ENCODE data around the gene BAG5.
A peak's percentile ranks its signal among the peaks of the same experiment; 100 is the strongest.

The BAG5 gene

DNA sequence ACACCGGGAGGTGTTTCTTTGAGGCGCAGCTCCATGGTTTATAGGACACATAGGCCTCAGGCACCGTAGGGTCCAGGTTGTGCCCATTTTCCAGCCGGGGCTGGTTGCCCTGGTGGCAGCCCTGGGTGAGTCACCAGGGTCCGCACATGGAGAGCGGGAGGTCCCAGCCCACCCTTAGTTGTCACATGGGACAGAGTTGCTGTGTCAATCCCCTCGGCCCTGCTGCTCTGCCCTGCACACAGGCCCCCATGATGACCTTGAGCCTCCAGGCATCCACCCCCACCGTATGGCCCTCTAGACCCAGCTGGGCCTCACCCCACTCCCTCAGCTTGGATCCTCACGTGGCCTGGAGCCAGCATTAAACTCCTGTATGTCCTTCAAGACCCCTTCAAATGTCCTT is 25.8 kb downstream of the BAG5 start:
- Mint-ChIP-seq H3K4me3 (no peak overlapping the region), H3K36me3 (ENCODE audit: low read depth) (peaks cover 3% of the 10 kb centered on the region), H3K9me3 (no peaks in the 10 kb centered on the region), H3K27me3 (no peaks in the 10 kb centered on the region), H3K4me1 (ENCODE audit: low read depth) (peaks cover under 1% of the 10 kb centered on the region), H3K27ac (no peak overlapping the region)

DNA sequence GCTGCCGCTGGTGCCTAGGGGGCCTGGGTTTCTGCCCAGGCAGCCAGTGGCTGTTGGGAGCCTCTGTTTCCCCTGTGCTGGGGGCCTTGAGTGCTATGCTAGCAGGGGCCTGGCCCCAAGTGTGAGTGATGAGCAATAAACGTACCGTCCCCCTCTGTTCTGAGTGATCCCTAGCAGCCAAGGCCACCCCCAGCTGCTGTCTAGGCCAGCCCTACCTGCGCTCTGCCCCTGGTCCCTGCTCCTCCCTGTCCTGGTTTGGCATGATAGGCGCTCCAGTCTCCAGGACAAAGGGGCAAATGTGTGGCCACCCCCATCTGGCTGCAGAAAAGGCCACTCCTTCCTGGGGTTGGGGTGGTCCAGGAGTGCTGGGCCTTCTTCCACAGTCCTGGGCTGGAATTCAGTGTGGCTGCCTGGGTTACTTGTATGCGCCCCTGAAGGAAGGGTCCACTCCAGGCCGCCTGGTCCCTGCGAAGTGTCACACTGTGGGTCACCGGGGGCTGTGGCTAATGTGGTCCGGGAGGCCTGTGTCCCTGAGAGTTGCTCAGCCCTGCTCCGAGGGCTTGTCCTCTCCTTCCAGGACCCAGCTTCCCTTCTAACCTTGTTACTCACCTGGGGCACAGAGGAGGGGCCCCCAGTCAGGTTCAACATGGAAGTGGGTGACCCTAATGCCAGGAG is 26.4 kb downstream of the BAG5 start:
- Mint-ChIP-seq H3K27ac (no peak overlapping the region), H3K9me3 (no peaks in the 10 kb centered on the region), H3K27me3 (no peaks in the 10 kb centered on the region), H3K4me3 (no peak overlapping the region), H3K36me3 (ENCODE audit: low read depth) (peaks cover 7% of the 10 kb centered on the region), H3K4me1 (ENCODE audit: low read depth) (peaks cover 7% of the 10 kb centered on the region)

DNA sequence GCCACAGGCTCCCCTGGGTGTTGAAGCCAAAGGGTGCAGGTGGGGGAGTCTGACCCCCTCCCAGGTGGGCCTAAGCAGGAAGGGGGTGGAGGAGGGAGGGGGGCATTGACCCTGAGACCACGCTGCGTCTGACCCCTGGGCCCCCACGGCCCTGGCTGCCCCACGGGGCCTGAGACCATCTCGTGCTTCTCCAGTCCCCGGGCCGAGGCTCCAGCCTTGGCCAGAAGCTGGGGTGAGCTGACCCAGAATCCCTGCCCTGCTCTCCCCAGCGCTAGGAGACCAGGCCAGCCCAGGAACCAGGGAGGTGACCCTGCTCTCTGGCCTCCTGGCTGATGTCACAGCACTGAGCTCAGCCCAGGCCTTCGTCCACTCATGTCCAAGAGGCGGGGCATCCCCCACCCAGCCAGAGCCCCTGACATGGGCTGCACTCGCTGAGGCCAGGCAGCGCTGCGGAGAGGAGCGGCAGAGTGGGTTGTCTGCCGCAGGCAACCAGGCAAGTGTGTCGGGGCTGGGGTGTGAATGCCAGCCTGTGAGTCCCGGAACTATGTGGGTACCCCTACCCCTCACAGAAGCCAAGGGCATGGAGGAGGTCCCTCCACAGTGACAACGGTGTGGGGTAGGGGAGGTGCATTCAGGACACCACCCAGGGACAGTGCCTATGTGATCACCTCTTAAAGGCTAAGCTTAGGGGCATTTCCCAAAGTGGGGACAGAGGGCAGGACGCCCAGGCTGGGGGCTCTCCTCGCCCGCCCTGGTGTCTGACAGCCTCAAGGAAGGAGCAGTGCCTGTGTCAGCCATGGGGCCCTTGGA is 27.2 kb downstream of the BAG5 start:
- Mint-ChIP-seq H3K36me3 (ENCODE audit: low read depth) (peaks cover 11% of the 10 kb centered on the region), H3K4me1 (ENCODE audit: low read depth) (peaks cover 13% of the 10 kb centered on the region), H3K4me3 (no peak overlapping the region), H3K27me3 (no peaks in the 10 kb centered on the region), H3K9me3 (no peaks in the 10 kb centered on the region), H3K27ac (no peak overlapping the region)

DNA sequence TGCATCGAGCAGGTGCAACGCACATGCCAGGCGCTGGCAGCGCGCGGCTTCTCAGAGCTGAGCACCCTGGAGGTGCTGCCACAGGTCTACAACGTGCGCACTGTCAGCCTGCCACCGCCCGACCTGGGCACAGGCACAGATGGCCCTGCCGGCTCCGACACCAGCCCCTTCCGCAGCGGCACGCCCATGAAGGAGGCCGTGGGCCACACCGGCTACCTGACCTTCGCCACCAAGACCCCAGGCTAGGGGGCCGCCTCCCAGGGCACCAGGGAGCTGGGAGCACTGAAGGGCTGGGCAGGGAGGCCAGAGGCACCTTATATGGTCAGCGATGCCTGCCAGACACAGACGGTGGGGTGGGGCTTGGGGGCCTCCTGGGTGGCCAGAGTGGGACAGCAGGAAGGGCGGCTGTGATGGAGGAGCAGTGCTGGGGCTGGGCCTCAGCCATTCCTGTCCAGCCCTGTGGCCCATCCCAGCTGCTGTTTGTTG is 27.8 kb downstream of the BAG5 start:
- no peak overlapping the region for H3K4me3 Mint-ChIP-seq
- H3K4me1 Mint-ChIP-seq (ENCODE audit: low read depth) = peaks cover 20% of the 10 kb centered on the region
- H3K9me3 Mint-ChIP-seq = no peaks in the 10 kb centered on the region
- H3K36me3 Mint-ChIP-seq (ENCODE audit: low read depth) = peaks cover 12% of the 10 kb centered on the region
- H3K27ac Mint-ChIP-seq = no peak overlapping the region
- H3K27me3 Mint-ChIP-seq = no peaks in the 10 kb centered on the region

DNA sequence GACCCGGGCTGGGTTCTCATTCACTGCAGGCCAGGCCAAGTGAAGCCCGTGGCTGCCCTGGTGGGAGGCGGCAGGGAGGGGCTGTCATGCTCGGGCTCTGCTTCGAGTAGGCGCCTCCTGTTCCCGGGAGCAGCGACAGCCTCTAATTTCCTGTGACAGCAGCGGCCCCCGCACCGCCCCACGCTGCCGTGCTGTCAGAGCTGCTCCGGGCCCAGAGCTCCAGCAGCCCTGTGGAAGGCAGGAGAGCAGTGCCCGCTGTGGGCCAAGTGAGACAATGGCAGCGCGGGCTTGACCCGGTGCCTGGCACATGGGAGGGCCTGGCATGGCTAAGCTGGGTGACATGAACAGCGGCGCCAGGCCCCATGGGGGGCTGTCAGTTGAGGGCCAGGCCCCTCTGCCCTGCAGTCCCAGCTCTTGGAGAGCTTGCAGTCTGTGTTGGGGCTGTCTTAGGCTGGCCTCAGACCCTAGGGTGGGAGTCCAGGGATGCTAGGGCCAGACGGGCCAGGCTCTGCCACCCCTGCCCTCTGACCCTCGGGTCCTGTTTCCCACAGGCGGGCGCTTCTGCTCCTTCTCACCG is 28.4 kb downstream of the BAG5 start:
- H3K36me3 Mint-ChIP-seq (ENCODE audit: low read depth) = peaks cover 12% of the 10 kb centered on the region
- H3K27ac Mint-ChIP-seq = no peak overlapping the region
- H3K4me1 Mint-ChIP-seq (ENCODE audit: low read depth) = peaks cover 22% of the 10 kb centered on the region
- H3K9me3 Mint-ChIP-seq = no peaks in the 10 kb centered on the region
- no peak overlapping the region for H3K4me3 Mint-ChIP-seq
- H3K27me3 Mint-ChIP-seq = no peaks in the 10 kb centered on the region

DNA sequence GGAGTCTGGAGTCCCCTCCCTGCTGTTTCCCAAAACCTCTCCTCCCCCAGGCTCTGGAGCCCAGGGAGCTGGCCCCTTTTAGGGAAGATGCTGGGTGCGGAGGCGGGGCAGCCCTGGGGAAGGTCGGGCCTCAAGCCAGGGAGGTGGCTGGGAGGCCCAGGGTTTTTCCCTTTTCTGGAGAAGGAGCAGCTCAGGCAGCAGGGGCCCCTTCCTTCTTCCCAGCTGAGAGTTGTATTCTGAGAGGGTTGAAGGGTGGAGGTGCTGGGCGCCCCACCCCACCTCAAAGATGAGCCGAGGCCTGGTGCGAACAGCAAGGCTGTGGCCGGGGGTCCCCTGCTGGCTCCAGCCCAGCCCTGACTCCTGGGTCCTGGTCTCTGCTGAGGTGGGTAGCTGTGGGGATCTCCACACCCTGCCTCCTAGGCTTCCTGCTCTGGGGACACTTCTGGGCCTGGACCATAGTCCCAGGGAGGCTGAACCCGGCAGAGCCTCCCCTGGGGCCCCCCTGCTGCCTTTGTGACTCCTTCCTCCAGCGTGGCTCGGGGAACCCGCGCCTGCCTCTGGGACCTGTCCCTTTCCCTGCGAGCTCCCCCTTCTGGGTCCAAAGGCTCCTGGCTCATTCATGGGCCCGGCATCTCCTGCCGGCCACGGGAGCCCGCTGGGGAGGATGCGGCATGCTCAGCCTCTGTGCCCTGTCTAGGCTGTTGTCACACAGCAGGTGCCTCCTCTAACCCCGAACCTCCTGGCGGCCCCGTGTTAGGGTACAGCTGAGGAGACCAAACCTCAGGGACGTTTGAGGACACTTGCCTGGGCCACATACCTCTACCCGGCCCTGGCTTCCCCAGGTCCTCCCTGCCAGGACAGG is 29.1 kb downstream of the BAG5 start:
- Mint-ChIP-seq H3K27me3 (no peaks in the 10 kb centered on the region), H3K27ac (no peak overlapping the region), H3K4me1 (ENCODE audit: low read depth) (peaks cover 26% of the 10 kb centered on the region), H3K4me3 (no peak overlapping the region), H3K36me3 (ENCODE audit: low read depth) (peaks cover 12% of the 10 kb centered on the region), H3K9me3 (no peaks in the 10 kb centered on the region)

DNA sequence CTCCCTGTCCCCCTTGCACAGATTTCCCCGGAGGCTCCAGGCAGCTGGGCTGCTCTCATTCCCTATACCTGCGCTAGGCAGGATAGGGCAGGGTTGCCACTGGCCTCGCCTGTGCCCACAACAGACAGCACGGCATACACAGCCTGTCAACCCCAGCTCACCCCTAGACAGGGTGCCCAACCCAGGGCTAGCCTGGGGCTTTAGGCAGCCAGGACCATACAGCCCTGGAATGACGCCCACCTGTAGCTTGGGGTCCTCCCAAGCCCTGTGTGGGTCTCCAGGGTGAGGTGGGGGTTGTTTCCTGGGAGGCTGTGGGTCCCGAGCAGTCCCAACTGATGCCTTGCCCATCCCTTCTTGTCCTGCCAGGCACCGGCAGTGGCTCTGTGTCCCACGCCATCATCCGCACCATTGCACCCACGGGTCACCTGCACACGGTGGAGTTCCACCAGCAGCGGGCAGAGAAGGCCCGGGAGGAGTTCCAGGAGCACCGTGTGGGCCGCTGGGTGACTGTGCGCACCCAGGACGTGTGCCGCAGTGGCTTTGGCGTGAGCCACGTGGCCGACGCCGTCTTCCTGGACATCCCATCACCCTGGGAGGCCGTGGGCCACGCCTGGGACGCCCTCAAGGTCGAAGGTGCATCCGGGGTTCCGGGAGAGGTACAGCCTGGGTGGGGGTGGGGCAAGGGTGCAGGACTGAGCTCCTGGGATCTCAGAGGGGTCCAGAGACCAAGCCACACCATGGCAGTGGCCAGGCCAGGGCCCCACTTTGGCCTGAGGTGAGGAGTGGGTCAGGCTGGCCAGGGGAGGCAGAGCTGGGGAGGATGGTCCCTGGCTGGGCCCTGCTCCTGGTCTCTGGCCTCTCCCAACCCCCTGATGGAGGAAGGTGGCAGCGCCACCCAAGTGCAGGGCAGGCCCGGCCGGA is 30.0 kb downstream of the BAG5 start:
- peaks cover 35% of the 10 kb centered on the region for H3K4me1 Mint-ChIP-seq (ENCODE audit: low read depth)
- H3K36me3 Mint-ChIP-seq (ENCODE audit: low read depth) = peaks cover 12% of the 10 kb centered on the region
- no peaks in the 10 kb centered on the region for H3K27me3 Mint-ChIP-seq
- no peaks in the 10 kb centered on the region for H3K9me3 Mint-ChIP-seq
- no peak overlapping the region for H3K27ac Mint-ChIP-seq
- no peak overlapping the region for H3K4me3 Mint-ChIP-seq

DNA sequence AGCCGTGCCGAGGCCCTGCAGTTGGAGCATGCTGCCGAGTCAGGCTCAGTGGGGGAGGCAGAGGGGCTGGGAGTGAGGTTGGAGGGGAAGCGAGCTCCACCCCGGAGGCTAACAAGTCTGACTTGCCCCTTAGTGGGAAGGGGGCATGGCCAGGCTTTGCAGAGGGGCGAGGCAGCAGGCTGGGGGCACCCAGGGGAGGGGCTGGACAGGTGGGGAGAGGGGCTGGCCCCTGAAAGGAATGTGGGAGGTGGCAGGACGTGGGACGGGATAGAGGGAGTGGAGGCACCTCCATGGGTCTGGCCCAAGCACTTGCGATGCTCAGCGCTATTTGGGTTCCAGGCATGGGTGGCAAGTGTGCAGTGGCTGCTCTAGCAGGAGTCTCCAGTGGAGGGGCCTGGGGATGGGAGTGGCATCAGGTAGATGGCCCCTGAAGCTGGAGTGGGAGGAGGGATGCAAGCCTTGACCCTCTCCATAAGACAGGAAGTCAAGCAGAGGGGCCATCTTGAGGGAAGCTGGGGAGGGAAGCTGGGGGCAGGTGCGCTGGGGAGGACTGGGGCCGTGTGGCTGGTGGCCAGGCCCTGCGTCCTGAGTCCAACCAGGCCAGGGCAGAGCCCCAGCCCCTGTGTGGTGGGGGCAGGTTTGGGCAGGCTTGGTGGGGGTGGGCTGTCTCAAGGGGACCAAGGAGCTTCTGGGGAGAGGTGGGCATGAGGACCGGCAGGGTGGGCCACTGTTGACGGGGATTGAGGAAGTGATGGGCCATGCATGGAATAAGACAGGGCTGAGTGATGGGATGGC is 30.8 kb downstream of the BAG5 start:
- no peak overlapping the region for H3K27ac Mint-ChIP-seq
- no peaks in the 10 kb centered on the region for H3K27me3 Mint-ChIP-seq
- peaks cover 44% of the 10 kb centered on the region for H3K4me1 Mint-ChIP-seq (ENCODE audit: low read depth)
- no peak overlapping the region for H3K4me3 Mint-ChIP-seq
- no peaks in the 10 kb centered on the region for H3K9me3 Mint-ChIP-seq
- H3K36me3 Mint-ChIP-seq (ENCODE audit: low read depth) = peaks cover 9% of the 10 kb centered on the region

DNA sequence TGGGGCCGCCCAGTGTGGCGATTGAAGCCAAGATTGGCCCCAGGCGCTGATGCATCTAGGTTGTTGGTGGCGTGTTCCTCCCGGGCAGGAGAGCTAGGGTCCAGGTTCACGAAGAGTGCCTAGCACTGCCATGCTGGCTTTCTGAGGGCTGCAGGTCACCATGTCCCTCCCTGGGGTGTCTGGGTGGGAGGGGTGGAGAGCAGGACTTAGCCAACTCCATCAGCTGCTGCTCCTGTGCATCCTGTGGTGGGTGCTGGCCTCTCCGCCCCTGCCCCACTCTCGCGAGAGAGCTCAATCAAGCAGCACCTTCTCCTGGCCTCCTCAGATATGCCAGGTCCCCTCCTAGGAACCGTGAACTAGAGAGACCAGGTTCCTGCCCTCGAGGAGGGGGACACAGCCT is 31.6 kb downstream of the BAG5 start:
- H3K9me3 Mint-ChIP-seq = no peaks in the 10 kb centered on the region
- peaks cover 45% of the 10 kb centered on the region for H3K4me1 Mint-ChIP-seq (ENCODE audit: low read depth)
- H3K4me3 Mint-ChIP-seq = peak overlapping the region; percentile 95
- H3K36me3 Mint-ChIP-seq (ENCODE audit: low read depth) = peaks cover 9% of the 10 kb centered on the region
- no peaks in the 10 kb centered on the region for H3K27me3 Mint-ChIP-seq
- no peak overlapping the region for H3K27ac Mint-ChIP-seq

DNA sequence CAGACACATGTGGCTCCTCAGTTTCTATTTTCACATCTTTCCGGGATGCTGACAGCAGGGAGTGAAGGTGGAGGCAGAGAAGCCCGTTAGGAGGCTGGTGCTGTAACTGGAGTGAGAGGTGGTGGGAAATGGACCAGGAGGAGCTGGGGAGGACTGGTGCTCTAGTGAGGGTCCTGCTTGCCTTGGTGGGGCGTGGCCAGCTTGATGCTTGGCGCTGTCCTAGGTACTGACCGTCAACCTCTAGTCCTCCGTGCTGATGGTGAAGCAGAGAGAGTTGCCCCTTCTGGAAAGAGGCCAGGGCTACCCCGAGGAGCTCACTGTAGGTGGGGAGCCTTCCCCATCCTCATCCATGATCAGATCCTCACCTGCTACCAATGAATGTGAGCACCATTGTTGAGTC is 32.1 kb downstream of the BAG5 start:
- H3K4me3 Mint-ChIP-seq = peak overlapping the region; percentile 95
- H3K27me3 Mint-ChIP-seq = no peaks in the 10 kb centered on the region
- peaks cover 45% of the 10 kb centered on the region for H3K4me1 Mint-ChIP-seq (ENCODE audit: low read depth)
- H3K36me3 Mint-ChIP-seq (ENCODE audit: low read depth) = peaks cover 9% of the 10 kb centered on the region
- H3K9me3 Mint-ChIP-seq = no peaks in the 10 kb centered on the region
- H3K27ac Mint-ChIP-seq = peak overlapping the region; percentile 70

DNA sequence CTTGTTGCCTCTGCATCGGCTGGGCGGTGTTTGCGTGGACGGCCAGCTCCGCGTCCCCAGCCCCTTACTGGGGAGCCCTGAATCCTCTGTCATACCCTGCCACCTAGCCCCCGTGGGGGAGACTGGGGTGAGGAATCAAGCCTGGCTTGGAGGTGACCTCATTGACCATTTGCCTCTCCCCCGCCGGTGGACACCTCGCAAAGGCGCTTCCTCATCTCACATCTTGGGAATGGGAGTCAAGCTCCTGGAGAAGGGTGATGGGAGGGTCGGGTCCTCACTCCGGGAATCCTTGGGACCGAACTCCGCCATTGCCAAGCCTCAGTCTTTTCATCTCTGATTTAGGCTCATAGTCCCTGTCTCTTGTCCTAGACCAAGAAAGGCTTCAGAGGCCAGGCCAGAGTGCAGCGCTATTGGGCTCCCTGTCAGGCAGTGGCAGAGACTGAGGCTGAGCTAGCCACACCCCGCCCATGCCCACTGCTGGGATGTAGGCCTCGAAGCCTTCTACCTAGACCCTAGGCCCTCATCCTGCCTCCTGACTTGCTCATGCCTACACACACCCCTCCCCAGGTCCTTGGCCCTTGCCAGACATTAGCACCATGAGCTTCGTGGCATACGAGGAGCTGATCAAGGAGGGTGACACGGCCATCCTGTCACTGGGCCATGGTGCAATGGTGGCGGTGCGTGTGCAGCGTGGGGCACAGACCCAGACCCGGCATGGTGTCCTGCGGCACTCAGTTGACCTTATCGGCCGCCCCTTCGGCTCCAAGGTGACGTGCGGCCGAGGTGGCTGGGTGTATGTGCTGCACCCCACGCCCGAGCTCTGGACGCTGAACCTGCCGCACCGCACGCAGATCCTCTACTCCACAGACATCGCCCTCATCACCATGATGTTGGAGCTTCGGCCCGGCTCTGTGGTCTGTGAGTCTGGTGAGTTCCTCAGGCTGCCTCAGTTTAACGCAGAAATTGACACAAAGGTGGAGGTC is 32.8 kb downstream of the BAG5 start:
- Mint-ChIP-seq H3K4me1 (ENCODE audit: low read depth) (peaks cover 45% of the 10 kb centered on the region), H3K36me3 (ENCODE audit: low read depth) (peaks cover 9% of the 10 kb centered on the region), H3K27me3 (no peaks in the 10 kb centered on the region), H3K4me3 (peak overlapping the region; percentile 95), H3K9me3 (no peaks in the 10 kb centered on the region), H3K27ac (peak overlapping the region; percentile 96)

DNA sequence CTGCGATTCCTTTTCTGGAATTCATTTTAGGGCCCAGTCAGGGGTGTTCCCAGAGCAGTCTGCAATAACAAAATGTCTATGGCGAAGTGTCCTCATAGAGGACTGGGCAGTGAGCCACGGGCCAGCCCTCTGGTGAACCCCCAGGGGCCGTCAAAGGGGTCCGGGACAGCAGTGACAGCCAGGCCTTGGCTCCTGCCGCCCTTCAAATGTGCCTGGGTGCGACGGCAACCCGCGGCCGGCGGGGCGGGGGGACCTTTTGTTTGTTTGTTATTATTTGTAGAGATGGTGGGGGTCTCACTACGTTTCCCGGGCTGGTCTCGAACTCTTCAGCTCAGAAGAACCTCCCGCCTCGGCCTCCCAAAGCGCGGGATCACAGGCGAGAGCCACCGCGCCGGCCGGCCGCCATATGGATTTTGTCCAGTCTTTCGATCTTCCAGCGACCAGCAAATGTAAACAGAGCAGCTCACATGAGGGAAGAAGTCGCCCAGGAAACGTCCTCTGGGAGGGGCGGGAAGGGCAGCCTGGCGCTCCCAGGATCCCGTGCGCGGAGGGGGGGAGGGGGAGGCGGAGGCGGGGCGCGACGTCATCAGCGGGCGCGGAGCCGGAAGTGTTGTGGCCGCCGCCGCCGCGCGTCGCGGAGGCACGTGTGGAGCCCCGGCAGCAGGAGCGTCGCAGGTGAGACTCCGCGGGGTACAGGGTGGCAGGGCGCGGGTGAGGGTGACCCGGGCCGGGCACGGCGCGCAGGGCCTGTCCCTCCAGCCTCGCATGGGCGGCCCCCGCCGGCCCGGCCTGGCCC is 33.7 kb downstream of the BAG5 start, which contains the start of gene TRMT61A:
Gene TRMT61A, plus strand, starts transcription at position 610 of the 796 bp plus-strand sequence. CDS start 783 bp downstream, outside the sequence.
- Mint-ChIP-seq H3K27me3 (peaks cover 2% of the 10 kb centered on the region), H3K36me3 (ENCODE audit: low read depth) (peaks cover 9% of the 10 kb centered on the region), H3K9me3 (no peaks in the 10 kb centered on the region), H3K4me3 (peak within 1 kb of the TSS; percentile 95), H3K4me1 (ENCODE audit: low read depth) (peaks cover 45% of the 10 kb centered on the region), H3K27ac (peak within 1 kb of the TSS; percentile 96)
